Measurements from ENCODE around the gene VAMP1.

VAMP1 gene

GRCh38 chr12:6461401-6462233, 8.9 kb downstream of the VAMP1 start:
- TF ChIP-seq CTCF (IDR thresholded peaks at IDR 0.05; ENCODE audit: borderline replicate concordance, insufficient read depth, low read depth, low read length), result no peak
- no peak overlapping the region for H3K4me3 ChIP-seq (ENCODE audit: low read depth, low read length)

GRCh38 chr12:6460751-6461371, 9.6 kb downstream of the VAMP1 start:
- H3K4me3 ChIP-seq (ENCODE audit: low read depth, low read length), result no peak overlapping the region
- TF ChIP-seq CTCF (IDR thresholded peaks at IDR 0.05; ENCODE audit: borderline replicate concordance, insufficient read depth, low read depth, low read length), result no peak

GRCh38 chr12:6459004-6459337, 11.5 kb downstream of the VAMP1 start:
- TF ChIP-seq CTCF (IDR thresholded peaks at IDR 0.05; ENCODE audit: borderline replicate concordance, insufficient read depth, low read depth, low read length), result no peak

GRCh38 chr12:6458281-6459003, 12.0 kb downstream of the VAMP1 start:
- no peak for TF ChIP-seq CTCF (IDR thresholded peaks at IDR 0.05; ENCODE audit: borderline replicate concordance, insufficient read depth, low read depth, low read length)
- H3K4me3 ChIP-seq (ENCODE audit: low read depth, low read length), result no peak overlapping the region

More at GRCh38 chr12:6459004-6459337, 11.5 kb downstream of the VAMP1 start:
- no peak overlapping the region for H3K4me3 ChIP-seq (ENCODE audit: low read depth, low read length)

GRCh38 chr12:6457220-6457945, 13.1 kb downstream of the VAMP1 start:
- no peak overlapping the region for H3K4me3 ChIP-seq (ENCODE audit: low read depth, low read length)
- no peak for TF ChIP-seq CTCF (IDR thresholded peaks at IDR 0.05; ENCODE audit: borderline replicate concordance, insufficient read depth, low read depth, low read length)

- no peak for TF ChIP-seq CTCF (IDR thresholded peaks at IDR 0.05; ENCODE audit: borderline replicate concordance, insufficient read depth, low read depth, low read length)
- peak overlapping the region; percentile 83 for H3K4me3 ChIP-seq (ENCODE audit: low read depth, low read length)
Observed at GRCh38 chr12:6452944-6453630, 17.4 kb downstream of the VAMP1 start.
